Skin of body (tissue), 2 donors: Measurements from ENCODE around the gene SGPP2. TPM values are rescaled to one million over a fixed set of nuclear protein-coding genes. Genes with fewer than 3 reads are reported as not detected.
A peak's percentile ranks its signal among the peaks of the same experiment; 100 is the strongest.

ENCODE experiments used
- DNase-seq: peaks from one replicate; lab custom pipeline; 2025; lab: John Stamatoyannopoulos, UW
- total RNA-seq: library from RNA; depleted of rRNA; stranded (reverse); fragments of >200 nt; gene quantifications from one replicate; pipeline ENCODE4 v1.2.3, GENCODE V29; 2014

Gene SGPP2
- total RNA-seq, 1 donor from 2014 or later, result 11.2 TPM

DNA sequence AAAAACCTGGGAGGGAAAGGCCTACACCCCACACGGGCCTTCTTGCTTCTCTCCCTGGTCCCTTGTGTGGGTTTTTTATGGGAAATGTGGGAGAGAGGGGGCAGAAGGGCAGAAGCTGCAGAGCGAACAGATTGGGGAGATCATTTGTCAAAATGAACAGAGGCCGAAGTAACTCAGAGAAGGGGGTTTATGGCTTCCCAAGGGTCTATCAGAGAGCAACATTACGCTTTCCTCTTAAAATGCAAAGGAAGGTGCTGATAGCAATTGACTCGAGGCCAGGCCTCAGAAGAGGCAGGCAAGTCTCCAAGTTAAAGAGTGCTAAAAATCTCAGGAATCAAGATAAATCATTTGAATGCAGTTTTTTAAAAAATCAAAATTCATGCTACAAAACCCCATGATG, 101.5 kb downstream of the SGPP2 start:
- no peak for DNase-seq

DNA sequence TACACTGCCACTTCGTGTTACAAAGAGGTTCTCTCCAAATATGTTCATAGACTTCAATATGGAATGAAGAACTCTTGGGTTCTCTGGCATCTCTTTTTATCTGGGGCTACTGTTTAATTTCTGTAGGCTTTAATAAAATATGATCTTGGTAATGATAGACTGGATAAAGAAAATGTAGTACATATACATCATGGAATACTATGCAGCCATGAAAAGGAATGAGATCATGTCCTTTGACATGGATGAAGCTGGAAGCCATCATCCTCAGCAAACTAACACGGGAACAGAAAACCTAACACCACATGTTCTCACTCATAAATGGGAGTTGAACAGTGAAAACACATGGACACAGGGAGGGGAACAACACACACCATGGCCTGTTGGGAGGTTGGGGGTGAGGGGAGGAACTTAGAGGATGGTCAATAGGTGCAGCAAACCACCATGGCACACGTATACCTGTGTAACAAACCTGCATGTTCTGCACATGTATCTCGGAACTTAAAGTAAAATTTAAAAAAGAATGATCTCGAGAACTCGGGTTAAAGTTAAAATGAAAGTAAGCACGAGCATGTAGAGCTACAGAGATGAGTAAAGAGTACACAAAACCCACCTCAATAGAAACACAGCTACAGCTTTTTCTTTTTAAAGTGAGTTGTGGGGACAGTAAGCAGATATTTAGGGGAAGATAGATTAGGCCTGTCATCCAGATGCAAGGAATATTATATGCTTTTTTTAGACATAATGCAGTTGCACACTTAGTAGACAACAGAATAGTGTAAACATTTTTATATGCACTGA, 102.3 kb downstream of the SGPP2 start:
- no peak for DNase-seq

DNA sequence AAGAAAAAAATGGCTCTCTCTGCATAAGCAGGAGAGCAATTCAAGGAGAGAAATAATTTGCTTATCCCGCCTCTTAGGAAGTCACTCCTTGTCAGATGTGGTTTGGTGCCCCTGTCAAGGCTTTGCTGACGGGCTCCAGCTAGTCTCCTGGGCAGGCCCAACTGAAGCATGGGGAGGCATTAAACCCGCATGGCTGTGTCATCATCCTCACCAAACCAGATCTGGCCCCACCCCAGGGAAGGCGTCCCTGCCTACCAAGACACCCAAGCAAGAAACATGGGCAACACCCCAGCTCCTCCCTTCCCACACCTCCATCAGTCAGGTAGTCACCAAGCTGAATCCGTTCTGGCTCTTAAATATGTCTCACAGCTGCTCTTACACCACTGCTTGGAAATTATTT, 108.0 kb downstream of the SGPP2 start:
- no peak for DNase-seq

DNA sequence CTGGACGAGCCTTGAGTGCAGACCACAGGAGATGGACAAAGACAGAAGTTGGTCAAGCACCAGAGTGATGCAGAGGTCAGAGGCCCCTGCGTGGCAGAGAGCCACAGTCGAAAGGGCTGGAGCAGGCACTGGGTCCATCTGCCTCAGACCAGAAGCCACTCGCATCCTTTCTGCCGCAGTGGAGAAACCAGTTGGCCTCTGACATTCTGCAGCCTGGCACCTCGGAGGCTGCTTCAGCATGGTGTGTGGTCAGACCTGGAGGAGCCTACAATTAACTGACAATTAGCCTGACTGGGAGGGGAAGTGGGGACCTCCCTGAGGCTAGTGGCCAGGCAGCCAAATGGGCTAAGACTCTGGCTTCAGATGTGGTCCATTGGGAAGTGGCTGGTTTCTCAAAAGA, 111.1 kb downstream of the SGPP2 start:
- DNase-seq, result no peak

DNA sequence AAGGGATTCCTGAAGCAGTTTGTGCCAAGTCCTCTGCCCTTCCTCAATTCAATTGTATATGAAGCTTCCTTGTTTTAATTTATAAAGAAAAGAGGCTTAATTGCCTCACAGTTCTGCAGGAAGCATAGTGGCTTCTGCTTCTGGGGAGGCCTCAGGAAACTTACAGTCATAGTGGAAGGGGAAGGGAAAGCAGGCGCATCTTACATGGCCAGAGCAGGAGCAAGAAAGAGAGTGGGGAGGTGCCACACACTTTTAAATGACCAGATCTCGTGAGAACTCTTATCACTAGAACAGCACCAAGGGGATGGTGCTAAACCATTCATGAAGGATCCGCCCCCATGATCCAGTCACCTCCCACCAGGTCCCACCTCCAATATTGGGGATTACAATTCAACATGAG, 114.2 kb downstream of the SGPP2 start:
- DNase-seq, result no peak

DNA sequence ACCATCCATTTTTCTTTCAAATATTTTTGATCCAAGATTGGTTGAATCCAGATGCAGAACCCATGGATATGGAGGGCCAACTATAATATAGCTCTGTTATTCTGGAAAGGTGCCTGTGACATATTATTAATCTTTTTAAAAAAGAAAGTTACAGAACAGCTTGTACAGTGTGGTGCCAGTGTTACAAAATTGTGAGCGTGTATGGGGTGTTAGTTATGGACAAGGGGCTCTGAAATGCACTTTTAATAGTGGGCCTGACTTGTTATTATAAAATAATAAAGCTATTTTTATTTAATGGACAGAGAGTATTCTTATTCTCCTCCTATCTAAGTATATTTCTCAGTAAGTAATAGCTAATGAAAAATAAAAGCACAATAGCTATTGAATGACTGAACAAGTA, 120.3 kb downstream of the SGPP2 start:
- DNase-seq, result no peak

DNA sequence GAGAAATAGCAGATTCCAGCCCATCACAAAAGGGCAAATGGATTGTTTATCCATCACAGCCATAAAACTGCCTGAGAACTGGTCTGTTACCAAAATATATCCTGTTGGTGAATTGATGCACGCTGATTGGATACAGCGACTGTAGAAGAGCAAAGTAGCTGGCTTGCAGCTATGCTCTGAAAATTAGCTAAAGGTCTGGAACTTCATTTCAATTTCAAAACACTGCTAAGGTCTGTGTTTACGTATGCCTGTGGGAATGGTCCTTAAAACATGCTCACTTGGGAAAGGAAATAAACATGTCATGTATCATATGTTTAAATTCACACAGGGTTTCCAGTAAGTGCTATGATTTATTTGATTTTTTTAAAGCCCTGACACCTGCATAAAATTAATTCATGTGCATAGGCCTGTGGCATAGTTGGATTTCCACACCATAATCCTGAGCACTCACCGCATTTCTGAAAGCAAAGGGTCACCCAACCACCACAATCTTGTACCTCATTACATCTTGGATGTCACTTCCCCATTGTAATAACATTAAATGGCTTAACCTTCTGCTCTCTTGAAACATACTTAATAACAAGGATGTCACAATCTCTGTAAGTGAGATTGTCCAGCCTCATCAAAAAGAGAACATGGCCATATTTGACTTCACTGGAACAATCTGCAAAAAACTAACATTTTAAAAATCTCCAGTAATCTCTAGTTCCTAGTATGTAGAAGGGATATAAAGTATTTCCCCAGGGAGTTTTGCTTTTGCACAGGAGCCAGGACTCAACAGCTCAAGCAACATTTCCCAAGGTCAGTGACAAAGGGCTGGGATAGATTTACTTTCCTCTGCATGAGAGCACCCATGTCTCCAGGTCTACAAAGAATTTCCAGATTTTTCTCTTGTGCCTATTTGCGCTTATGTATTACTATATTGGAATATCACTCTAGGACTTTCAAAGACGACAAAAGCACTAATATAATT, 121.8 kb downstream of the SGPP2 start:
- no peak for DNase-seq

DNA sequence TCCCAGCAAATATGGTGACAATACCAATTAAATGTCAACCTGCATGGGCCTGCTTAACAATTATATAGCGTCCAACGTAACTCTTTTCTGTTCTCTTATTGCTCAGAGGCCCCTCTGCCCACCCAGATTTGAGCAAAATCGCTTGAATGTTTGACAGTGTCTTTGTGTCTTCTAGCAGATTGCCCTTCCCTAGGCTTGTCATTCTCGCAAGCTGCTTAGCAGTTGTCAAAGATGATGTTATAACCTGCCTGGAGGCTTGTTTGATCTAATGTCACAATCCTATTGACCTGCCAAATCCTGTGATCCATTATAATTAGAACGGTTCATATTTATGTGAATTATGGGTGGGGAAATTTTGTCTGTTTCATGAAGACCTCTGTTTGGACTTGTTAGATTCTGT, 122.7 kb downstream of the SGPP2 start:
- no peak for DNase-seq

DNA sequence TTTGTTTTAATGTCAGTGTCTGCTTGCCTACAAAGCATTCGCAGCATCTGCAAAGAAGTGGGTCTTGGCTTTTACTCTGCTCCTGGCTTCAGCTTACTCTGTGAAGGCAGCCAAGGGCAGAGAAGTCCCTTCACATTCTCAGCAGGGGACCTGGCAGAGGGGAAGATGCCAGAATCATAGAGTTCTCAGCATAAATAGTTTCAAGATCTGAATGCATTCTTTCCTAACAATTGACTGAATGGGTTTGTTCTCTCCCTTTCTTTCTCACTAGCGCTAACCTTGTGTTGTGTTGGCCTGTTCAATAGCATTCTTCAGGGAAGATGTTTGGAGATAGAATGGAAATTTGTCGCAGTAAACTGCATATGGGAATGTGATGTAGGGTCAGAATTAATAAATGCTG, 124.6 kb downstream of the SGPP2 start:
- peak; percentile 30 for DNase-seq

DNA sequence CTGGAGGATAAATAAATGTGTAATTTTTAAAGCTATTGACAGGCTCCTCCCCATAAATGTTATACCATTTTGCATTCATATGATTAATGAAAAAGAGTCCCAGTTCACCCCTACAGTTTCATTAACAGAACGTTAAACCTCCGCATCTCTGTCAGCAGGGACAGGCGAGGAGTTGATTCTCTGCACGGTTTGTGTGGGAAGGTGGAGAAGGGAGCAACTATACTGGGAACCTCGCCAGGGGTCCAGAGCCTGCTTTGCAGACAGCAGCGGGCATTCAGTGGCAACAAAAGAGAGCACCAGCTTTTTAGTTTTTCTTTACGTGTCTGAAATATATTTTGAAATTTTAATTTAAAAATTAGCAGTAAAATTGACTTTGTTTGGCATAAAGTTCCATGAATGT, 130.2 kb downstream of the SGPP2 start:
- no peak for DNase-seq

DNA sequence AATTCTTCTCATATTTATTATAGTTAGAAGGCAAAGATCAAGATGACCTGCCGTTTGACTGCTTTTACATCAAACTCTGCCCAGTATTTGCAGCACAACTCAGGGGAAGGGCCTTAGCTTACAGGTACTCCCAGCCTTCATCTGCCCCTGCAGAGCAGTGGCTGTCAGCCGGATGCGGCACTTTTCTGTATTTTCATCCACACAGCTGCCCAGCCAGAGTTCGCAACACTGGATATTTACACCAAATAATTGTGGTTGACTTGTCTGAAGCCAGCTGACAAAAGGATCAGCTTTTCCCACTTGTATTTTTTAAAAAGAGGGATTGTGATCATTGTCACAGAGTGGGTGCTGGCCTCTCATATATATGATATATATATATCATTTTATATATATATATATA, 136.8 kb downstream of the SGPP2 start:
- DNase-seq, result no peak

DNA sequence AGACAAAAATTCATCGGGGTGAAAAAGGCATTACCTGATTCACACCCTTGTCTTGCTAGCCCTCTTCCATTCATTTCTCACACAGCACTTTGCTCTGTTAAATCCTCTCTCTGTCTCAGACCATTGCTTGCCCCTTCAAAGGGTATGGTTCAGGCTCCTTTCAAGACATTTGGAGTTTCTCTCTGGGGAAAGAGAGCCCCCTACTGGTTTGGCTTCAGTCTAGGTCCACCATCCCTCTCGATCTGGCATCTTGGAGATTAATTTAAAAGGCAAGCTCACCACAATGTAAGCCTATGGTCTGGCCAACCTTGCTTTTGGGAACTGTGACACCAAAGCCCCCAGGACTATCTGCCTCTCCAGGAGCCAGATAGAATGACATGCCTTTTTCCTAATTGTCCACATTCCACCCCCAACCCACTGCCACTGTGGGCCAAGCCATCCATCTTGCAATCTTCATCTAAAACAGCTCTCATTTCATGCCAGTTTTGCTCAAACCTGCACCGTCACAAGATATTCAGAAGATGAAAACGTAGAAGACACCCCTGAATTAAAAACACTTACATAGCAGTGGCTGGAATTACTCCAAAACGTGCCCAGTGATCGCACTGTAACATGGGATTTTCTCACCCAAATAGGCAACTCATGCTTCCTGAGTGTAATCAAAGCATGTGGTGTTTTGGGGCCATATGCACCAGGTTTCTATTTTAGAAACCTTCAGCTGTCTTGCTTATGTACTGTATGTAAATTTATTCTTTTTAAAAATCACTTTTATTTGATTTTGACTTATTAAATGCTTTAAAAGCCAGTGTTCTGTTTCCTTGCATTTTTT, 137.7 kb downstream of the SGPP2 start:
- DNase-seq, result peak; percentile 47

DNA sequence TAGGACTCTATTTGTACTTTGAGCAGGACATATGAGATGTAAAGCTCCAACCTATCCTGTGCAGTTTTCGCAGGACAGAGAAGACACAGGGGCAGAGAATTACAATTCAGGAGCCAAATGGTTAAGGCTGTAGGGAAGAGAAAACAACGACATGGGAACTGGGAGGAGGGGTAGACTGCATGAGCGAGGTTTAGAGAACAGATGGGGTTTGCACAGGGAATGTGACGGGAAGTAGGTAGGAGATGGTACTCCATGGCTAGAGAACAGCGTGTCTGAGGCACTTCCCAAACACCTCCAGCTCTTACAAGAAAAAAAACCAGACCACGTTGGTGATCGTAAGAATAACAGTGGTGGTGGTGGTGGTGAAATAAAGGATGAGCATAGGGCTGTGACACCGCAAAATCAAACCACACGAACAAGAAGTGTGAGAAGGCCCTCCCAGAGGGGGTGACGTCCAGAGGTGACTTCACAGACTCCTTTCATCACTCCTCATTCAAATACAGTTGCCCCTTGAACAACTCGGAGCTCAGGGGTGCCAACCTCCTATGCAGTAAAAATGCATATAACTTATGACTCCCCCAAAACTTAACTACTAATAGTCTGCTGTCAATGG, 138.9 kb downstream of the SGPP2 start:
- DNase-seq, result no peak

DNA sequence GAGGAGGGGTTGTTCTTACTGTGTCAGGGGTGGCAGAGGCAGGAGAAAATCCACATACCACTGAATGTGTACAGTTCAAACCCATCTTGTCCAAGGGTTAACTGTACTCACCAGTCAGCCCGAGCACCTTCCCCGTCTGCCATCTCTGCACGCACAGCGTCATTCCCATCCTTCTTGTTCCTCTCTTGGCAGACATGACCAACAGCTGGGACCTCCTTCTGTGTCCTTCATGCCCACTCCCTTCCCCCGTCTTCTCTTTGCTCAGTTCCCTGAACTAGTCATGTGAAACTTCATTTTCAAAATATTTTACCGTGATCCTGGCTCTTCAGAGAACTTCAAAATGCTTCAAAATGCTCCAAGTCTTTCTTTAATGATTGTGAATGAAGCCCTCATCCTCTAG, 139.6 kb downstream of the SGPP2 start:
- DNase-seq, result no peak

DNA sequence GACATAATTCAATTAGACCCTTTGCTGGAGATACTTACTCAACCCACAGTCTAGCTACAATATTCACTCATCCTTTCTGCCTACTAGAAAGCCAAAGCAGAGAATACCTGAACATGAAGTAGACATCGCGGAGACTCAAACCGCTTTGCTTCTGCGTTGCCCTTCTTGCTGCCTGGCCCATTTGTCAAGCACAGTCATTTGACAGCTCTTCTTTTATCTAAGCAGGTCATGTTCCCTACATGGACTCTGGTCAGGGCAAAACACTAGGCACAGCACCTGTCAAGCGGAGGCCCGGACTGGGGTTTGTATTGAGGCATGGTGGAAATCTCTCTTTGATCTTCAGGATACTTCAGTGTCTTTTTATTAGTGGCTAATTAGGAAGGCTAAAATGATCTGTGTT, 141.9 kb downstream of the SGPP2 start:
- DNase-seq, result no peak

DNA sequence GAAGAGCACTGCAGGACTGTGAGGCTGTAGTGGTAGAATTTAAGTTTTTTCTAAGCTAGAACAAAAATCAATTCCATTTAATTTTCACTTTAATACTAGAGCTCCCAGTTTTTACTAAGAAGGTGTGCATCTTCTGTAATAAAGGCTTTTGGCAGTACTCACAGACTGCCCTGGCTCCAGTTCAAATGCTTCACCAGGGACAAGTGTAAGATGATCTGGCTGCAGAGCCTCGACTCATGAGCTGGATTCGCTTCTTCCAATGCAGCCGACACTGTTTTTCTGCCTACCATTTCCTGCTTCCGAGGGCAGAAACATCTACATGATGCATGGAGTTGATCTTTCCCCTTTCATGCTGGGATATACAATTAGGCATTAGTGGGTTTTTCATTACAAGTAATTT, 144.5 kb downstream of the SGPP2 start:
- DNase-seq, result no peak

DNA sequence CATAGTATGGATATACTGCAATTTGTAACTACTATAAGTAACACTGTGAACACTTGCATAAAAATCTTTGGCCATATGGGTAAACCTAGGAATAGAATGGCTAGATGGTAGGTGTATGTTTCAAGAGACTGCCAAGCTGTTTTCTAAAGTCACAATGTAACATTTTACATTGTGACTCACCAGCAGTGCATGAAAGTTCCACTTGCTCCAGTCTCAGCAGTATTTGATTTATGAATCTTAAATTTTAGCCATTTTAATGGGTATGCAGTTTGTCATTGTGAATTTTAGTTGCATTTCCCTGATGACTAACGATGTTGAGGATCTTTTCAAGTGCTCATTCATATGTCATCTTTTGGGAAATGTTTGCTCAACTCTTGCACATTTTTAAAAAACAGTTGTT, 145.5 kb downstream of the SGPP2 start:
- DNase-seq, result no peak

DNA sequence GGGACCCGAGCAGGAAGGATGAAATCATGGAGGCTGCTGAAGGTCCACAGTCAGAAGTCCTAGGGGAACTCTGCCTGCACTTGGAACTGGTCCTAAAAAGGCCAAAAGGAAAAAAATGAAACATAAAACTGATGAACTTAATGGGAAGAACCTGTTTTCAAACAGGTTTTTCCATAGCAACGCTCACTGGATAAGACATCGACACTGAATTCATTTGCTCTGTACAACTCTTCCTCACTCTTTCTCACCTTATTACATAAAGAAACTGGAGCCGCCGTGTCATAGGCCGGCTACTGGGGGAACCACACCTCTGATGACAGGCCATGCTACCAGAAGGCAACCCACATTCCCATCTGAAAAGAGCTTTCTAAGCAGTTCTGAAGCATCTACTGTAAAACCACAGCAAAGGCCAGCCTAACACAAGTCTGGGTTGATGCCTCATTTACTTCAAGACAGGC, 147.9 kb downstream of the SGPP2 start:
- no peak for DNase-seq

DNA sequence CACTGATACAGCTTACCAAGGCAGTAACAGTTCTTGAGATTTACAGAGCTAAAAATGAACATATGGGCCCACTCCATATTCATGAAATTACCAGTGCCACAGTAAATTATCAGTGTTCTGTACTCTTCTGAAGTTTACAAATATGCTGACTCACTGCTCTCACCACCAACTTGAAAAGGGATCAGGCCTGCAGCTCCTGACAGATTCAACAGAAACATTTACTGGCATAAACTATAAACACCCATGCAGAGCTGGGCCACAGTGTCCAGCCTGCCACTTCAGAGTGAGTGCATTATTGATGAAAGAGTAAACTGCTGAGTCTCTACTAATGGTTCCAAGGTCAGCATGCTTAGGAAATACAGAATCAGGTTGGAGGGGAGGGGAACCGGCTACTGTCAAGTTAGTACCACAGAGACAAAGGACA, 148.4 kb downstream of the SGPP2 start:
- DNase-seq, result no peak

DNA sequence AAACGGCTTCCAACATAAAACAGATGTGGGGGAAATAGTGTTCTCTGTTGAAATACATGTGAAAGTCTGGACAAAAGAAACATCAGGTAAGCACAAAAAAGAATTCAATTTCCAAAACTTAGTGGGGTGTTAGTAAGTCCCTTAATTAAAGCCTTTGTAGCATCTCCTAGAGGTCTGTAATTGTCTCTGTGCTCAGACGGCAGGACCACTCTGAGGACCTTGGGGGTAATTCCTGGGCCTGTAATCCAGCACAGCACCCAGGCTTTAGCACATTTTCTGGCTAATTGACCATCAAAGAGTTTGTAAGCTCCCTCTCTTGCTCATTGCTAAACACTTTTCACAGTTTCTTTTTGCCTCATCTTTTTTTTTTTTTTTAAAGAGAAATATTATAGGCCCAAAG, 151.3 kb downstream of the SGPP2 start:
- no peak for DNase-seq
